Neural progenitor cell (in vitro differentiated cells): ENCODE measurements around the gene SPAG6. TPM values are rescaled to one million over a fixed set of nuclear protein-coding genes. Genes with fewer than 3 reads are reported as not detected.

ENCODE experiments used
- DNase-seq: peaks from one replicate; pipeline ENCODE4 v3.0.0-alpha.2; 2016; ENCODE audit warnings: low spot score
- H2AFZ ChIP-seq: fragments of 200-600 bp; sonication (generic); replicated peaks from 2 replicates; pipeline ENCODE4 v1.6.1; 2016; ENCODE audit warnings: antibody characterized with exemption
- H3F3A ChIP-seq: fragments of 200-600 bp; sonication (generic); 2 replicates; pipeline ENCODE4 v1.6.1; 2016; ENCODE audit warnings: antibody characterized with exemption, low read depth
- H3K27ac ChIP-seq: fragments of 200-600 bp; sonication (generic); 2 replicates; pipeline ENCODE4 v1.5.1; 2016; ENCODE audit warnings: mild to moderate bottlenecking
- H3K27me3 ChIP-seq: fragments of 200-600 bp; sonication (generic); 2 replicates; pipeline ENCODE4 v1.6.1; 2016; ENCODE audit warnings: mild to moderate bottlenecking, moderate library complexity
- H3K36me3 ChIP-seq: fragments of 200-600 bp; sonication (generic); 2 replicates; pipeline ENCODE4 v1.5.1; 2016
- H3K4me1 ChIP-seq: fragments of 200-600 bp; sonication (generic); 2 replicates; pipeline ENCODE4 v1.6.1; 2016; ENCODE audit warnings: mixed run types
- H3K4me2 ChIP-seq: fragments of 200-600 bp; sonication (generic); 2 replicates; pipeline ENCODE4 v1.6.1; 2016
- H3K4me3 ChIP-seq: fragments of 200-600 bp; sonication (generic); 2 replicates; pipeline ENCODE4 v1.5.1; 2016
- H3K79me2 ChIP-seq: fragments of 200-600 bp; sonication (generic); 2 replicates; pipeline ENCODE4 v1.6.1; 2016; ENCODE audit warnings: low read depth
- H3K9ac ChIP-seq: fragments of 200-600 bp; sonication (generic); 2 replicates; pipeline ENCODE4 v1.6.1; 2016
- H3K9me3 ChIP-seq: fragments of 200-600 bp; sonication (generic); 2 replicates; pipeline ENCODE4 v1.5.1; 2016; ENCODE audit warnings: low read depth
- H4K20me1 ChIP-seq: fragments of 200-600 bp; sonication (generic); 2 replicates; pipeline ENCODE4 v1.6.1; 2016; ENCODE audit warnings: low read depth
- H3K27ac Mint-ChIP-seq: 3 replicates; pipeline ENCODE4 v1.8.0; 2021; ENCODE audit warnings: mixed read lengths
- H3K27me3 Mint-ChIP-seq: 2 replicates; pipeline ENCODE4 v1.8.0; 2022; ENCODE audit warnings: low read depth, mild to moderate bottlenecking, inconsistent platforms, moderate library complexity, mixed read lengths; ENCODE audit not compliant: insufficient read depth
- H3K36me3 Mint-ChIP-seq: 3 replicates; pipeline ENCODE4 v1.8.0; 2021; ENCODE audit warnings: mixed read lengths
- H3K4me1 Mint-ChIP-seq: 3 replicates; pipeline ENCODE4 v1.8.0; 2021; ENCODE audit warnings: mixed read lengths
- H3K4me3 Mint-ChIP-seq: 3 replicates; pipeline ENCODE4 v1.8.0; 2021; ENCODE audit warnings: mild to moderate bottlenecking, moderate library complexity, mixed read lengths
- H3K9me3 Mint-ChIP-seq: 3 replicates; pipeline ENCODE4 v1.8.0; 2020; ENCODE audit warnings: mixed read lengths
- EZH2 ChIP-seq: fragments of 200-600 bp; sonication (generic); IDR thresholded peaks from 2 replicates; pipeline ENCODE4 v1.6.1; 2017; ENCODE audit warnings: antibody characterized with exemption, mild to moderate bottlenecking, moderate library complexity
- EZH2phosphoT487 ChIP-seq: fragments of 200-600 bp; sonication (generic); IDR thresholded peaks from 2 replicates; pipeline ENCODE4 v1.6.1; 2017; ENCODE audit warnings: antibody characterized with exemption
- total RNA-seq: library from RNA; depleted of rRNA; stranded (reverse); fragments of >200 nt; gene quantifications from 2 replicates; pipeline ENCODE4 v1.2.3, GENCODE V29; 2015; ENCODE audit warnings: low replicate concordance
- TF ChIP-seq, protein P1 (sequence below): fragments of 200-600 bp; sonication (generic); IDR thresholded peaks from 2 replicates; pipeline ENCODE4 v1.5.1; 2017; ENCODE audit warnings: antibody characterized with exemption, mild to moderate bottlenecking

The SPAG6 gene
- total RNA-seq, 1 donor from 2014 or later, result 0.71 TPM

DNA sequence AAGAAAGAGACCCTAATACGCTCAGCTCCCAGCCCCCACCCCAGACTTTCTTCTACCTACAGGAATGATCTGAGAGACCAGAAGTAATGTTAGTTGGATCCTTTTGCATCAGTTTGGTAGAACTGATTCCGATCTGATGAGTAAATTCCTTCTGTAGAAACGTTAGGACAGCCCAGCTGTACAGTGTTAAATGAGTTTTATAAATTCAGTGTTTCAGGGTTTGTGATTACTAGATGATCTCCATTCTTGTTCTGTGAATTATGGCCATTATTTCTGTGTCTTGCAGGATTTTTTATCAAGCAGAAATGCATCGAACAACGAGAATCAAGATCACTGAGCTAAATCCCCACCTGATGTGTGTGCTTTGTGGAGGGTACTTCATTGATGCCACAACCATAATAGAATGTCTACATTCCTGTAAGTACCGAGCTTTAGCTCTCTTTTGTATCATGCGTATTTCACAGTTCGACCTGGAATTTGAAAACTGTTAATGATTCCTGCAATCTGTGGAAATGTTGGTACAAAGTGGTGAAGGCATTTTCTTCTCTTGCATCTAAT lies 19.1 kb upstream of the SPAG6 start:
- Mint-ChIP-seq H3K27ac (no peak overlapping the region), H3K36me3 (peaks cover 20% of the 10 kb centered on the region), H3K4me3 (peak overlapping the region; percentile 89), H3K4me1 (peaks cover 40% of the 10 kb centered on the region), H3K27me3 (peaks cover 20% of the 10 kb centered on the region), H3K9me3 (peaks cover 4% of the 10 kb centered on the region)
- peaks cover 54% of the 10 kb centered on the region for H4K20me1 ChIP-seq
- peak overlapping the region; percentile 72 for H3K4me2 ChIP-seq
- no peak overlapping the region for H3K9ac ChIP-seq
- H3K79me2 ChIP-seq, result peaks cover 32% of the 10 kb centered on the region
- H3K4me3 ChIP-seq, result peak overlapping the region; percentile 44
- no peaks in the 10 kb centered on the region for H3K36me3 ChIP-seq
- no peaks in the 10 kb centered on the region for H3K9me3 ChIP-seq
- no peak overlapping the region for H2AFZ ChIP-seq
- H3F3A ChIP-seq, result peaks cover 39% of the 10 kb centered on the region
- H3K27ac ChIP-seq, result no peak overlapping the region
- H3K4me1 ChIP-seq, result peaks cover 17% of the 10 kb centered on the region
- DNase-seq, result peak; percentile 30
- peaks cover 88% of the 10 kb centered on the region for H3K27me3 ChIP-seq
- peak; percentile 35 for TF ChIP-seq EZH2phosphoT487
- no peak for TF ChIP-seq EZH2
- TF ChIP-seq, protein P1, sequence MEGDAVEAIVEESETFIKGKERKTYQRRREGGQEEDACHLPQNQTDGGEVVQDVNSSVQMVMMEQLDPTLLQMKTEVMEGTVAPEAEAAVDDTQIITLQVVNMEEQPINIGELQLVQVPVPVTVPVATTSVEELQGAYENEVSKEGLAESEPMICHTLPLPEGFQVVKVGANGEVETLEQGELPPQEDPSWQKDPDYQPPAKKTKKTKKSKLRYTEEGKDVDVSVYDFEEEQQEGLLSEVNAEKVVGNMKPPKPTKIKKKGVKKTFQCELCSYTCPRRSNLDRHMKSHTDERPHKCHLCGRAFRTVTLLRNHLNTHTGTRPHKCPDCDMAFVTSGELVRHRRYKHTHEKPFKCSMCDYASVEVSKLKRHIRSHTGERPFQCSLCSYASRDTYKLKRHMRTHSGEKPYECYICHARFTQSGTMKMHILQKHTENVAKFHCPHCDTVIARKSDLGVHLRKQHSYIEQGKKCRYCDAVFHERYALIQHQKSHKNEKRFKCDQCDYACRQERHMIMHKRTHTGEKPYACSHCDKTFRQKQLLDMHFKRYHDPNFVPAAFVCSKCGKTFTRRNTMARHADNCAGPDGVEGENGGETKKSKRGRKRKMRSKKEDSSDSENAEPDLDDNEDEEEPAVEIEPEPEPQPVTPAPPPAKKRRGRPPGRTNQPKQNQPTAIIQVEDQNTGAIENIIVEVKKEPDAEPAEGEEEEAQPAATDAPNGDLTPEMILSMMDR, result no peak

- no peak for DNase-seq
- no peak for TF ChIP-seq EZH2
- TF ChIP-seq, protein P1, result no peak
- TF ChIP-seq EZH2phosphoT487, result no peak
- H3K4me3 ChIP-seq, result no peak overlapping the region
- H3K27me3 ChIP-seq, result peaks cover 94% of the 10 kb centered on the region
- H3F3A ChIP-seq, result peaks cover 29% of the 10 kb centered on the region
- Mint-ChIP-seq H3K4me3 (no peak overlapping the region), H3K27ac (no peak overlapping the region), H3K36me3 (peaks cover 17% of the 10 kb centered on the region), H3K9me3 (peaks cover 13% of the 10 kb centered on the region), H3K4me1 (peaks cover 24% of the 10 kb centered on the region), H3K27me3 (peaks cover 21% of the 10 kb centered on the region)
- H2AFZ ChIP-seq, result no peak overlapping the region
- no peak overlapping the region for H3K9ac ChIP-seq
- H3K4me1 ChIP-seq, result peaks cover 16% of the 10 kb centered on the region
- H3K27ac ChIP-seq, result no peak overlapping the region
- no peak overlapping the region for H3K4me2 ChIP-seq
- no peaks in the 10 kb centered on the region for H3K9me3 ChIP-seq
- H4K20me1 ChIP-seq, result peaks cover 60% of the 10 kb centered on the region
- peaks cover 10% of the 10 kb centered on the region for H3K79me2 ChIP-seq
- H3K36me3 ChIP-seq, result no peaks in the 10 kb centered on the region
Measured at GRCh38 chr10:22329150-22329549, 16.1 kb upstream of the SPAG6 start.

- H3K4me3 ChIP-seq, result no peak overlapping the region
- H3K9ac ChIP-seq, result no peak overlapping the region
- no peak overlapping the region for H3K4me2 ChIP-seq
- Mint-ChIP-seq H3K4me1 (peaks cover 7% of the 10 kb centered on the region), H3K36me3 (peaks cover 17% of the 10 kb centered on the region), H3K4me3 (no peak overlapping the region), H3K27me3 (peaks cover 45% of the 10 kb centered on the region), H3K9me3 (peaks cover 13% of the 10 kb centered on the region), H3K27ac (no peak overlapping the region)
- TF ChIP-seq EZH2, result peak; percentile 95
- peak; percentile 89 for TF ChIP-seq EZH2phosphoT487
- TF ChIP-seq, protein P1, result no peak
- H4K20me1 ChIP-seq, result peaks cover 38% of the 10 kb centered on the region
- peaks cover 36% of the 10 kb centered on the region for H3F3A ChIP-seq
- peaks cover 9% of the 10 kb centered on the region for H3K4me1 ChIP-seq
- H3K27me3 ChIP-seq, result peaks cover 97% of the 10 kb centered on the region
- H2AFZ ChIP-seq, result no peak overlapping the region
- H3K9me3 ChIP-seq, result no peaks in the 10 kb centered on the region
- no peak overlapping the region for H3K27ac ChIP-seq
- H3K79me2 ChIP-seq, result no peaks in the 10 kb centered on the region
- DNase-seq, result peak; percentile 39
- no peaks in the 10 kb centered on the region for H3K36me3 ChIP-seq
Measured at GRCh38 chr10:22332116-22332692, 13.1 kb upstream of the SPAG6 start.
